Lung (tissue), 12 donors: ENCODE measurements around the gene TTPAL. TPM values are rescaled to one million over a fixed set of nuclear protein-coding genes. Genes with fewer than 3 reads are reported as not detected.

Experiments used
- ATAC-seq: fragments of 200-7000 bp; cut with Tn5 transposase; one replicate; pipeline ENCODE4 v1.9.1; 2020; ENCODE audit warnings: moderate number of reproducible peaks; ENCODE audit not compliant: insufficient read depth, low FRiP score
- DNase-seq, 3 donors: peaks; one replicate each; pipeline ENCODE4 v3.0.0-alpha.2; 2013 to 2017
- H3K27ac ChIP-seq, 2 donors: one replicate each; pipeline ENCODE4 v1.5.1; 2013; ENCODE audit warnings: mild to moderate bottlenecking in 2 of 2, moderate library complexity in 2 of 2, control low read depth in 1 of 2, inconsistent platforms in 1 of 2, low read depth in 1 of 2, low read length in 1 of 2
- H3K27me3 ChIP-seq, 3 donors: one replicate each; pipeline ENCODE4 v1.5.1; 2013; ENCODE audit warnings: low read length in 2 of 3; ENCODE audit not compliant: control insufficient read depth in 3 of 3, insufficient read depth in 3 of 3
- H3K36me3 ChIP-seq, 4 donors: one replicate each; pipeline ENCODE4 v1.5.1; 2013; ENCODE audit warnings: low read length in 4 of 4, mild to moderate bottlenecking in 1 of 4, moderate library complexity in 1 of 4; ENCODE audit not compliant: control insufficient read depth in 4 of 4, insufficient read depth in 4 of 4
- H3K4me1 ChIP-seq, 5 donors: one replicate each; pipeline ENCODE4 v1.5.1; 2013; ENCODE audit warnings: low read length in 5 of 5, mild to moderate bottlenecking in 2 of 5, moderate library complexity in 1 of 5; ENCODE audit not compliant: control insufficient read depth in 5 of 5, insufficient read depth in 5 of 5
- H3K4me3 ChIP-seq: one replicate; pipeline ENCODE4 v1.5.1; 2013; ENCODE audit warnings: mild to moderate bottlenecking, control low read depth, moderate library complexity
- H3K9ac ChIP-seq, 2 donors: one replicate each; pipeline ENCODE4 v1.5.1; 2013; ENCODE audit warnings: low read length in 2 of 2, control low read depth in 1 of 2; ENCODE audit not compliant: insufficient read depth in 1 of 2
- H3K9me3 ChIP-seq, 4 donors: one replicate each; pipeline ENCODE4 v1.5.1; 2013; ENCODE audit warnings: low read length in 3 of 4, mild to moderate bottlenecking in 1 of 4, moderate library complexity in 1 of 4; ENCODE audit not compliant: control insufficient read depth in 4 of 4, insufficient read depth in 3 of 4
- WGBS, 2 donors: extraction: QIAGEN DNeasy Blood & Tissue Kit; methylation state at CpG; one replicate each; pipeline ENCODE4 v1.1.7; 2013; 5-methylcytosine and 5-hydroxymethylcytosine counted together
- polyA plus RNA-seq, 2 donors: library from polyadenylated mRNA; stranded (reverse); fragments of 200-250 nt; gene quantifications; one replicate each; pipeline ENCODE4 v1.2.1, GENCODE V29; 2013
- total RNA-seq, 2 donors: library from RNA; depleted of rRNA in 1 of 2; stranded (reverse); fragments of >200 nt in 1 of 2; gene quantifications; one replicate each; pipeline ENCODE4 v1.2.1, GENCODE V29; 2014 to 2021
- TF ChIP-seq, protein P1 (sequence below): IDR thresholded peaks from 2 replicates; pipeline ENCODE4 v1.5.1; 2012; ENCODE audit warnings: mild to moderate bottlenecking; ENCODE audit errors: control extremely low read depth, extremely low read depth
- donor health status: control.
- donor health status: control.
- donor health status: Bipolar disorder and iron deficiency.
- donor health status: healthy.
- donor health status: DM: yes; HTN: yes; CAD: no.

The TTPAL gene
- total and polyA plus RNA-seq, 4 donors = 3.2 to 13.8 (median 6.2) TPM

DNA sequence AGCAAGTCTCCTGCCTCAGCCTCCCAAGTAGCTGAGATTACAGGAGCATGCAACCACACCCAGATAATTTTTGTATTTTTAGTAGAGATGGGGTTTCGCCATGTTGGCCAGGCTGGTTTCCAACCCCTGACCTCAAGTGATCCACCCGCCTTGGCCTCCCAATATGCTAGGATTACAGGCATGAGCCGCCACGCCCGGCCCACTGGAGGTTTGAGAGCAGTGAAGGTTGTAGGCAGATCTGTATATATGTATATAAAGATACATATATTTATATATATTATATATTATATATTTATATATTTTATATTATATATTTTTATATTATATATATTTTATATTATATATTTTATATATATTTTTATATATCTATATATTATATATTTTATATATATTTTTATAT, 38.2 kb upstream of the TTPAL start:
- Histone ChIP-seq H3K9ac (no peak overlapping the region), H3K4me3 (no peak overlapping the region), H3K9me3 (no peaks in the 10 kb centered on the region), H3K27me3 (no peaks in the 10 kb centered on the region), H3K4me1 (no peaks in the 10 kb centered on the region), H3K36me3 (no peaks in the 10 kb centered on the region), H3K27ac (no peak overlapping the region)
- ATAC-seq (no peak), DNase-seq (no peak)
- 93 to 96% methylated on average over 5 of the region's 5 CpGs for WGBS, 2 donors
- TF ChIP-seq, protein P1, sequence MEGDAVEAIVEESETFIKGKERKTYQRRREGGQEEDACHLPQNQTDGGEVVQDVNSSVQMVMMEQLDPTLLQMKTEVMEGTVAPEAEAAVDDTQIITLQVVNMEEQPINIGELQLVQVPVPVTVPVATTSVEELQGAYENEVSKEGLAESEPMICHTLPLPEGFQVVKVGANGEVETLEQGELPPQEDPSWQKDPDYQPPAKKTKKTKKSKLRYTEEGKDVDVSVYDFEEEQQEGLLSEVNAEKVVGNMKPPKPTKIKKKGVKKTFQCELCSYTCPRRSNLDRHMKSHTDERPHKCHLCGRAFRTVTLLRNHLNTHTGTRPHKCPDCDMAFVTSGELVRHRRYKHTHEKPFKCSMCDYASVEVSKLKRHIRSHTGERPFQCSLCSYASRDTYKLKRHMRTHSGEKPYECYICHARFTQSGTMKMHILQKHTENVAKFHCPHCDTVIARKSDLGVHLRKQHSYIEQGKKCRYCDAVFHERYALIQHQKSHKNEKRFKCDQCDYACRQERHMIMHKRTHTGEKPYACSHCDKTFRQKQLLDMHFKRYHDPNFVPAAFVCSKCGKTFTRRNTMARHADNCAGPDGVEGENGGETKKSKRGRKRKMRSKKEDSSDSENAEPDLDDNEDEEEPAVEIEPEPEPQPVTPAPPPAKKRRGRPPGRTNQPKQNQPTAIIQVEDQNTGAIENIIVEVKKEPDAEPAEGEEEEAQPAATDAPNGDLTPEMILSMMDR = no peak

DNA sequence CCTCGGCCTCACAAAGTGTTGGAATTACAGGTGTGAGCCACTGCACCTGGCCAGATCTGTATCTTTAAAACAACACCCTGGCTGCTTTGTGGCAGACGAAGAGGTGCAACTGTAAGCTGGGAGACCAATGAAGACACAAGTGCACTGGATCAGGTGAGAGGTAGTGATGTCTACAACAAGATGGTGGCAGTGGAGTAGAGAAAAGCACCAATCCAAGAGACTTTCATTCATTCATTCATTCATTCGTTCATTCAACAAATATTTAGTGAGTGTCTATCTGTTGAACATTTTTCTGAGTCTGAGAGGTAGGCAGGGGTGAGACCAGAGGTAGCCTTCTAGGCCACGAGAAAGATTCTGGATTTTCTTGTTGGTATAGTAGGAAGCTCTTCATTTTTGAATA, 36.9 kb upstream of the TTPAL start:
- 85 to 86% methylated on average over 4 of the region's 4 CpGs for WGBS, 2 donors
- no peaks in the 10 kb centered on the region for H3K27me3 ChIP-seq
- DNase-seq = no peak

DNA sequence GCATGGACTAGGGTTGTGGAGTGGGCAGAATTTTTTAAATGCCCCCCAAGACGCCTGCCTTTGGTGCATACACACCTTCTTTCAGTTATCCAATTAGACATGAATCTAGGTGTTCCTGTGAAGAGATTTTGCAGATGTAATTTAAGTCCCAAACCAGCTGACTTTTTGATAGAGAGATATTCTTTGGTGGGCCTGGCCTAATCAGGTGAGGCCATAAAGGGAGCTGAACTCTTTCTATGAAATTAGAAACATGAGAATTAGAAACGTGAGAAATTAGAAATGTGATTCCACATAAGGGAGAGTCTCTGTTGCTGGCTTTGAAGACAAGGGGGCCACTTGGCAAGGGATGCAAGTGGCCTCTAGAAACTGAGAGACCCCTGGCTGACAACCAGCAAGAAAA, 36.4 kb upstream of the TTPAL start:
- H3K36me3 ChIP-seq = no peaks in the 10 kb centered on the region
- no peaks in the 10 kb centered on the region for H3K27me3 ChIP-seq
- H3K4me3 ChIP-seq = no peak overlapping the region
- no peak overlapping the region for H3K27ac ChIP-seq
- TF ChIP-seq, protein P1 = no peak
- DNase-seq (no peak), ATAC-seq (no peak)
- no peak overlapping the region for H3K9ac ChIP-seq
- H3K4me1 ChIP-seq = no peaks in the 10 kb centered on the region
- WGBS, 2 donors = 73 to 81% methylated on average over 2 of the region's 2 CpGs
- no peaks in the 10 kb centered on the region for H3K9me3 ChIP-seq

More for the DNA sequence above, 36.9 kb upstream of the TTPAL start:
- H3K9me3 ChIP-seq = no peaks in the 10 kb centered on the region
- H3K9ac ChIP-seq = no peak overlapping the region
- no peak for ATAC-seq
- no peaks in the 10 kb centered on the region for H3K36me3 ChIP-seq
- no peak overlapping the region for H3K4me3 ChIP-seq
- H3K27ac ChIP-seq = no peak overlapping the region
- TF ChIP-seq, protein P1 = no peak
- H3K4me1 ChIP-seq = no peaks in the 10 kb centered on the region
